NCI-H1105 (cell line): Measurements from ENCODE around the gene SYNPO.

ENCODE experiments used
- DNase-seq: peaks from one replicate; lab custom pipeline; 2025; lab: John Stamatoyannopoulos, UW

Gene SYNPO

DNA sequence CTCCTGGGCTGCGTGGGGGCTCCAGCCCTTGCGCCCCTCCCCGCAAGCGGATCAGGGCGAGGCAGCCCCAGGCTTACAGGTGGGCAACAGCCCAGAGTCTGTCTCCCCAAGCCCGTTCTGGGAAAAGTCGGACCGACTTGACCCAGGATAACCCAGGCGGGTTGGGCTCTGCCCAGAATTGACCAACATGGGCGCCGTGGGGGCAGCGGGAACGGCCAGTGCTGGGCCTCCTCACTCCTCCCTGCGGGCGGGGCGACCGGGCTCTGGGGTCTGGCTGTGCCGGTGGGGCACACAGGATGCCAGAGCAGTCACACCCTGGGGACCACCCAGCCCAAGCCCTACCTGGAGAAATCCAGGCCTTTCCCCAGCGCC, 15.3 kb upstream of the SYNPO start:
- no peak for DNase-seq

DNA sequence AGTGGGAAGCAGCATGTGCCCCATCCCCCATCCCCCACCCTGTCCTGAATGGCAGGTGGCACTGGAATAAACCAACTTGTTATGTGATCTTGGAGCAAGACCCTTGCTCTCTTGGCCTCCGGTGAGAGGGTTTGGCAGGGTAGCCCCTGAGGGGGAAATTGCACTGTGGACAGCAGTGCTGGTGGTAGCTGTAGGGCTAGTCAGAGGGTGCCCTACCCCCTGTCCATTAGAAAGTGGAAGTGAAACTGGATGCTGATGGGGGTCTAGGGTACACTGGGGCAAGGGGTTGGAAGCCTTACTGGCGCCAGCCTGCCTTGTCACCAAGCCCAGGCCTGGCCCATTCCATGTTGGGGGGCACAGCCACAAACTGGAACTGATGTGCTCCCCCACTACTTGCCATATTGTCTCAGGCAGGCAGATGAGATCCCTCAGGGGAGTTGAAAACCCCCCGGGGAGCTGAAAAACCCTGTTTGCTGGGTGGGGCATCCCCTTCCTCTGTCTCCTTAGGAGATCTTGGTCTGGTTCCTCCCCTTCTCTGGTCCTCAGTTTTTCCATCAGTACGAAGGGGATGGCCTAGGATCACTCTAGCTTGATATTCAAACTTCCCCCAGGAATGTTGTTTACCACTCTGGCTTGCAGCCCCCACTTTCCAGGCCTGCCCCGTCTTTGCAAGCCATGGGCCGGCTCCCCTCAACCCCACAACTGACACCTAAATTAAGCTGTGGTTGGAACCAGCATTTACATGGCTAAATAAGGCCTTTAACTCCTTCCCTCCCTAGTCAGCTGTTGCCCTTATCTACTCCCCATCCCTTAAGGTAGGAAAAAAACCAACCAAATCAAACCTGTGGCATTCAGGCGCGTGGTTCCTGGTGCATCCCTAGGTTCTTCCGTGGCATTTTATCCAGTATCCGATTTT, 14.4 kb upstream of the SYNPO start:
- DNase-seq: no peak

DNA sequence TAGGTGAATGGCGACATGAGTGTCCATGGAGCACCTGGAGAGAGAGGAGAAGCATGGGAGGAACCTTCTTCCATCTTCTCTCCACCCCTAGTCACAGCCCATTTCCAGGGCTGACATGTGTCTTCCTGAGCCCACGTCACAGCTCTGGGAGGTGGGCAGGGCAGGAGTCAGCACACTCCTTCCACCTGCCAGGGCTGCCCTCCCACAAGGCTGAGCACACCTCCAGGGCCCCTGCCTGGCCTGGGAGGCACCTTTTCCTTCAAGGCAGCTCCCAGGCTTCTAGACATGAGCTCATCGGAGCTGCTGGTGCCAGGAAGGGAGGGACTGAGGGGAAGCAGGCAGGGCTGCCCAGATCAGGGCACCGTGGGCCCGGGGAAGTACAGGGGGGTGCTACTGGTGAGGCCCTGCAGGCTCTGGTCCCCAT, 13.6 kb upstream of the SYNPO start:
- DNase-seq: no peak

DNA sequence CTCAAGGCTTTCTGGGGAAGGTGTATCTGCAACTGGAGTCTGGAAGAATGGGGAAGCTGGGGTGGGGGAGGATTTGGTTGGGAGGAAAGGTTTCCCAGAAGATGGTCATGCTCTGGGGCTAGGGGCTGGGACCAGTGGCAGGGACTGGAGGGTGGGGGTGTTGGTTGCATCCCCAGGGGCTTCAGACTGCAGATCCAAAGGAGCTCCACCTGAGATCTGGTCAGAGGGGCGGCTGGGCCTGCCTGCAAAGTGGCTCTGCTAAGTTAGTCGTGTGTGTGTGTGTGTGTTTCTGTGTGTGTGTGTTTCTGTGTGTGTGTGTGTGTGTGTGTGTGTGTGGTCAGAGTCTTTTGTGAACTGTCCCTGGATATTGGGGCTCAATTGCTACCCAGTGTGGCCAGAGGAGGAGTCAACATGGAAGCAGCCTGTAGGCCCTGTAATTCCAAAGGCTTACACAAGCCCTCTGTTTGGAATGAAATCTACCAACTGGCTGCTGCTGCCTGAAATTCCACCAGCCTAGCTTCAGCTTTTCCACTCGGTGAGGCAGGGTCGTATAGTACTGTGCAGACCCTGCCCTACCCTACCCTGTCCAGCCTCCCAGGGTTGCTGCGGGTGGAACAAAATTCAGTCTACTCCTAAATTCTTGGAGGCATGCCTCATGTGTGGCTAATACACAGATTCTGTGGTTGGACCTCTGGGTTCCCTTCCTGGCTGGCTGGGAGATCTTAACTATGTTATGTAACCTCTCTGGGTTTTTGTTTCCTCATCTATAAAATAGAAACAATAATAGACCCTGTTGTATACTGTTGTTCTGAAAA, 12.5 kb upstream of the SYNPO start:
- no peak for DNase-seq

DNA sequence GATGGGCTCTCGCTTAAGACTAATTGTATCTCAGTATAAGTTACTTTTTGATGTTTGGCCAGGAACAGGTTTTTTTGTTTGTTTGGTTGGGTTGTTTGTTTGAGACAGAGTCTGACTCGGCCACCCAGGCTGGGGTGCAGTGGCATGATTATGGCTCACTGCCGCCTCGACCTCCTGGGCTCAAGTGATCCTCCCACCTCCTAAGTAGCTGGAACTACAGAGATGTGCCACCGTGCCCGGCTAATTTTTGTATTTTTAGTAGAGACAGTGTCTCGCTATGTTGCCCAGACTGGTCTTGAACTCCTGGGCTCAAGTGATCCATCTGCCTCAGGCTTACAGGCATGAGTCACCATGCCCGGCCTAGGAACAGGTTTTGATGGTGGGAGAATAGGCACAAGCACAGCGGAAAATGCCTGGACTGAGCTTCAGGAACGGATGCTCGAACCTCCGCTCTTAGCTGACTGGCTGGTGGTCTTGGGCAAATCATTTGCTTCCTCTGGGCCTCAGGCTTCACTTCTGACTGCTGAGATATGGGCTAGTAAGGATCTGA, 11.4 kb upstream of the SYNPO start:
- DNase-seq: no peak

DNA sequence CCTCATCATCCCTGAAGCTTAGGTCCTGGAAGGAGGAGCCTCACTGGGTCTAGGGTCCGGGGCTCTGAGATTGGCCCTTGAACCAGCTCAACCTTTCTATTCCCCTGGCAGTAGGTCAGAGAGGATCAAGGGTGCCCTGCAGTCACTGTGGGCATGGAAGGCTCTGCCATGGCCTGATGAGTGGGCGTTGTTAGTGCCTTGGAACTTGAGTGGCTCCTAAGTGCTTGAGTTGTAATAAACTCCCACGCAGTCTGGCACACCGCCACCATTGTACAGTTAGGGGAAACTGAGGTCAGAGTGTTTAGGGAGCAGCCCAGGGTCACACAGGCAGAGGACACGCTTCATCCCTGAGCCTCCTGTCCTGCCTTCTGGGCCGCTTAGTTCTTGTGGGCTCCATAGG, 10.4 kb upstream of the SYNPO start:
- no peak for DNase-seq

DNA sequence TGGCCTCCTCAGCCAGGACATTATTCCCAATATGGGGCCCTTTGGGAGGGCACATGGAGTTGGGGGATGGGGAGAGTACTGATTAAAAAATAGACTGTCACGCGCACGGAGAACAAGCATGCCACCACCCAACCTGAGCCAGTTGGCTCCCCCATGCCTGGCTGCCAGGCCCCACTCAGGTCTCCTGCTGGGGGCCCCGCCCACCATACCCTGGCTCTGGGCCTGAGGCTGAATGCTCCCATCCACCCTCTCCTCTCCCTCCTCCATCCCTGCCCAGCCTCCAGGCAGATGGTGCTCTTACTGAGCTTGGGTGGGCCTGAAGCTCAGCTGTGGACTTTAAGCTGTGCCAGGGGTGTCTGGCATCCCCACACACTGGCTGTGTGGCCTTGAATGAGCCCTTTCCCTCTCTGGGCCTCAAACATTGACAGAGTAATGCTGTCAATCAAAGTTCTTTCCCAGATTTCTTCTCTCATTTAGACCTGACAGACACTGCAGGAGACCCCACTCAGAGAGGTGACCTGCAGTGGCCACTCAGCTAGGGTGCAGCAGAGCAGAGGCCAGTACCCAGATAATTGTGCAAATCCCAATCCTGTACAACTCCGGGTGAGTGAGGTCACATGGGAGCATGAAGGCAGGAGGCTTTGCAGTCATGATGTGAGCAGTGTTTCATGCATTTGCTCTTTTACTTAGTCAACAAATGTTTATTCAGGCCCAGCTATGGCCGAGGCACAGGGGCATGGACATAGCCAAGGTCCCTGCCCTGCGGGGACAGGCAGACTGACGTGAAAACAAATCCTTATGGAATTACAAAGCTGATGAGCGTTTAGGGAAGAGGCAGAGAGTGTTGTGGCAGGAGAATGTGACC, 9.8 kb upstream of the SYNPO start:
- DNase-seq: no peak

DNA sequence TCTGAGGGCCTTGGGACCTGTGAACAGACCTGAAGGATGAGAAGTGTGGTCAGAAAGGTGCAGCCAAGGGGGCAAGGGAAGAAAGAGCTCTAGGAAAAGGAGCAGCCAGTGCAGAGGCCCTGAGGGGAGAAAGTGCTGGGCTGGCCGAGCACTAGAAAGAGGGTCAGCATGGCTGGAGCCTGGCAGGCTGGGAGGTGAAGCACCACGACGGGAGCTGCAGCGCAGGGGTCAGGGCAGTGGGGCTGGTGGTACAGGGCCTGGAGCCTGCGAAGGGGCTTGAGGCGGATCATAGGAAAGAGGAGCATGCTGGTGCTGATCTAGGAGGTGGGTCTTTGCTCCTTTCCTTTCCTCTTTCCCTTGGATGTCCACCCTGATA, 9.1 kb upstream of the SYNPO start:
- no peak for DNase-seq

DNA sequence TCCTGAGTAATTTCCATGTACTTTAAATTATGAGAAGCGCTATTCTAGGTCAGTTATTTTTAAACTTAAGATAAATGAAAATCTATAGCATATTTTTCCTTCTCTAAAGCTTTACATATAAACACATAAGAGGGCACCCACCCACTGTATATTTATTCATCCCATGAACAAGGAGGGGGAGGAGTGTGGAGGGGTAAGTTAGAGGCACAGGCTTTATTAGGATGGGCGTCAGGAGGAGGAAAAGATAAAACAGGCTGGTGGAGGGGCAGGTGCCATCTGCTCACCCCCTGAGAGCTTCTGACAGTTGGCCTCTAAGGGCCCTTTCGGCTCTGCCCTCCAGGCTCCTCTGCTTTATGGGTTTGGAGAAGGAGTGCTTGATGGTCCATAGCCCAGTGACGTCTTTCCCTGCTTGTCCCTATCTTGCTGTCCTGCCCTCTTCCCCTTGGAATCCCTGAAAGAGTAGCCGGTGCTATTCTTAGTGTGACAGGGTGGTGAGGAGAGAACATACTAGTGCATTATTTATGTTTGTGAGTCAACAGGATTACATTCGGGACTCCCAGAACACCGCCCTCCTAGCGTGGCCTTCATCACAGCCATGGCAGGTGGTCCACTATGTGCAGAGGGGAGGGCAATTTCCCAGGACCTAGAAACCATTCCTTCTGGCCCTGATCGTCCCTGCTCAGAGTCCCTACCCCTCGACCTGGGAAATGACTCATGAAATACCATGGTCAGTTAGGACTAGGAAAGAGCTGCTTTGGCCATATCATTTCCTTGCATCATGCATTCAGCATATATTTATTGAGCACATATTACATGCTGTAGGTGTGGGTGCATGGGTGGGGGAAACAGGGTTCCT, 7.9 kb upstream of the SYNPO start:
- no peak for DNase-seq

DNA sequence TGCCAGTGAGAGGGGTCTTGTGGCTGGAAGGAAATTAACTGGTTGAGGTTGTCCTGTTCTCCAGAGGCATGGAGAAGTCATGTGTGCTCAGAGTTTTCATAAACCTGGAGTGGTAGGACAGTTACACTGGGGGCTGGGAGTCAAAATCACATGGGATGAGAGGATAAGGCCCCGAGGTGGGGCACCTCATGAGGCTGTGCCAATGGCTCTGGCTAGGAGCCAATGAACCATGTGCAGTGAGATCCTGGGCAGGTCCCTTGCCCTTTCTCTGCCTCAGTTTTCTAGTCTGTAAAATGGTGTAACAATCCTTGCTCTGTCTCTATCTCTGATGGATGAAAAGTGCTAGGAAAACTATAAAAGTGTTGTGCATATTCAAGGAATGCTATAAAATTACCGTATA, 7.0 kb upstream of the SYNPO start:
- DNase-seq: no peak

DNA sequence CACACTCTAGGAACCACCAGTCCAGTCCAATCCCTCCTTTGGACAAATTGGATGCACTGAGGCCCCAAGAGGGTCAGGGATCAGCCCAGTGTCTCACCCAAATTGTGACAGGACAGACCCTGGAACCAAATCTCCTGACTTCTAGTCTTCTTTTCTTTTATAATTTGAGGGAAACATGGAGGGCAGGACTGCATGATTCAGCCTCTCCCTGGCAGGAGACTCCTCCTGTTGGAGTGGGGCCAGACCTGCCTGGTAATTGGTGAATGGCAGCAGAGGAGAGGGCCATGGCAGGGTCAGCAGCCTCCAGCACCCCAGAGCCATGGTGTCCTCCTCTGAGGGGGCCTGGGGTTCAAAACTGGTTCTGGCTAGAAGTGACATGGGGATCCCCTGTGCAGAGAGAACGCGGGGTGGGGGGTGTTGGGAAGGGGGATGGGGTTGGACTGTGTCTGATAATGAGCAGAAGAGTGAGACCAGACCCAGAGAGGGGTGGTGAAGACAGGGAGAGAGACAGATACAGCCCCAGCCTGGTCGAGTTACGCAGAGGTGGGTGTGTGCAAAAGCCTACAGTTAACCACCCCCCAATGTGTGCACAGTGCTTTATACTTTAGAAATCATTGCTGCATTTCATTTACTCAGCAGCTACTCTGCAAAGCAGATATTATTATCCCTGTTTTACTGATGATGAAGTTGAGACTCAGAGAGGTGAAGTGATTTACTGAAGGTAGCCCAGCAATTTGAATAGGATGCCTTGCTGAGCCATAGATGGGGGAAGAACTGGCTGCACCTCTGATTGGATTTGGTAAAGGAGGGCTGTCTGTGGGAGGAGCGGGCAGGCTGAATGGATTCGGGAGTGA, 3.8 kb upstream of the SYNPO start:
- no peak for DNase-seq

DNA sequence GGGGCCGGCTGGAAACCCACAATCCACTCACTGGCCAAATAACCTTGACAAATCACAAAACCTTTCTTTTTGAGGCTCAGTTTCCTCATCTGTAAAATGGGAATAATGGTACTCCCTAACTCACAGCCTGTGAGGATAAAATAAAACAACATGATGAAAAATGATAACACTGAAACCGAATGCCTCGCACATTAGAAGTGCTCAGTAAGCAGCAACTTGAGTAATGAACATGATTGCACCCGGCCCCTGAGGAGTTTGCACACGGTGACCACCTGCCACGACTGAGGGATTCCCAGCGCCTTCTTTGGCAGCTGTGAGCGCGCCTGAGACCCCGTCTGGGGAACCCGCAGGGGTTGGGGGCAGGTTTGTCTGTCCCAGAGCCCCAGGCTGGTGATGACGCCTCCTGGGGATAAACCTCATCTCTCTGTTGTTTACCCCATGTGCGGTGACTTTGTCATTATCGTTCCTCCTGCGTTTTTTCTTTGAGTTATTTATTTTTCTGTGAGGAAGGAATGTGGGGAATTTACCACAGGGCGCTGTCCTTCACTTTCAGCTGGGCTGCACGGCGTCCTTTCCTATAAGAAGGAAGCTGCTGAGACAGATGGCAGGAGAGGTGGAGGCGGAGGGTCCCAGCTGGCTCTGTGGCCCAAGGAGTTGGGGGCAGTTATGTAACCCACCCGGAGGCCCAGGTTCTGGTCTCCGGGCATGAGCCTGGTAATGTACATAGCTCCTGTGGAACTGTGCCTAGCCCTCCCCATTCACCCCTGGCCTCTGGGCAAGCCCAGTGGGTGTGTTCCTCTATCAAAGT, 3.0 kb upstream of the SYNPO start:
- DNase-seq: no peak

DNA sequence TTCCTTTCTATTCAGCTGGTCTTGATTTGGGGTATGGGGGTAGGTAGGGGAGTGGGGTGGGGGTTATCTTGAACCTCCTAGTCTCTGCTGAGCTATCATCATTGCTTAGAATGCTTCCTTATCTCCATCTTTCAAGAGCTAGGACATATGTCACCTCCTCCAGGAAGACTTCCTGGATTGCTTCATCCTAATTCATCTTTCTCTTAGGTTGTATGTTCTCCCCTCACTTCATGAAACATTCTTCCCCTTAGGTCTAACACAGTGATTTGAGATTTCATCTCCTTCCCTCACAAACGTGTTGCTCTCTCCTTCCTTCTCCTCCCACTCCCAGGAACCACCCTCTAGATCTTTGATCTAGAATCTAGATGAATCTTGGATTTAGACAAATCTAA, 2.4 kb upstream of the SYNPO start:
- no peak for DNase-seq

DNA sequence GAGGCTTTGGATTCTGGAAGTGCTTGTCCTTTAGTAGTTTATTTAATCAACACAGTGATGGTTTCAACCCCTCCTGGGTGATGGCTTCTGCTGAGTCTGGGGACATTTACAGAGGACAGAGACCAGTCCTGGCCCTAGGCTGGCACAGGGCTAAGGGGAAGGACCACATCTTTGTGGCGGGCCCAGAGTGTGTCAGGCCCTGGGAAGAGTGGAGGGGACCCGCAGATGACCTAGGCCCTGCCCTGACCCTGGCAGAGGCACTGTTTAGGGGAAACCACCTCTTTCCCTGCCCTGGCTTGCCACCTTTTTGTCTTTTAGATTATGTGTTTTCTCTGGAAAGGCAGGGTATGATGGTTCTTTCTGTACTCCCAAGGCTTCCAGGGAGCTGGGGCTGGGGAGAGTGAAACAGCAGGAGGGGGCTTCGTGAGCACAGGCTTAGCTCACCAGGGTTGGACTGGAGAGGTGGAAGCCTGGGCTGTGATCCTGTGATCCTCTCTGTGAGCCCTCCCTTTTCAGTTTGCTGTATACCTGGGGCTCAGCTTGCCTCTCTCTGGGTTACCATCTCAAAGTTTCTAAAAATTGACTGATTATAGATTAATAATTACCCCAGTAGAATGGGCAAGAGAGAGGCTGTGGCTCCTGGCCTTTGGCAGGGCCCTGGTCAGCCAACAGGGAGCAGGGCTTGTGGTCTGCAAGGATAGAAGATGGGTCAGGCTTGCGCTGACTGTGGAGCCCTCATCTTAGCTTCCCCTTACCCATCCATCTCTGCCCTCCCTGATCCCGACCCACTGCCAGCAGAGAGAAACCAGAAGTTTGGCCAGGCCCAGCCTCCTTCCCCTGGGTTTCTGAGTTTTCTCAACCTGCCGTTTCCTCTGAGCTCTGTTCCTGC, 1.7 kb upstream of the SYNPO start:
- DNase-seq: no peak

DNA sequence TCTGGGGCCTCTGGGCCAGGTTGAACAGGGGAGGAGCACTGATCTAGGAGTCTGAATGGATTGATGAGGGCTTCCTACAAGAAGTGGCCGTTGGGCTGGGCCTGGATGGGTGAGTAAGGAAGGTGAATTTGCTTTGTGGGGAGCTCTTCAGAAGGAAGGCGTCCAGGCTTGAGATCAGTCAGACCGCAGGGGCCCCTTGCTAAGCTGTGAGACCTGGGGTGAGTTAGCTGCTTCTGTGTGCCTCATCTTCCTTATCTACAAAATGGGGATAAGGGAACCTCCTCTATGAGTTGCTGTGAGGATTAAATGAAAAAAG, 1.1 kb upstream of the SYNPO start:
- DNase-seq: no peak

DNA sequence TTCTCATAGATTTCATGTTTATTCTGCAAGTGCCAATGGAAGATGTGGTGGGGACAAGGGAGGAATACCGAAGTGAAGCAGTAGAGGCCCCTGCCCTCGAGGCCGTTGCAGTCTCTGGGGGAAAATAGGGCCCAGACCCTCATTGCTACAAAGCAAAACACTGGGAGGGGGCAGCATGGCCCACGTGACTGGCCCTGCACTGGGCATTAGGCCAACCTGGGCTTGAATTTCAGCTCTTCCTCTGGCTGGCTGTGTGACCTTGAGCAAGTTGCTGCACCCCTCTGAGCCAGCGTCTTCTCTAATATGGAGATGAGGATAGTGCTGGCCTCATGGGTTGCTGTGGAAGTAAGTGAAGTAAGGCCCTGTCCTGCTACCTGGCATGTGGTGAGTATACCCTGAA, 709 bp upstream of the SYNPO start:
- DNase-seq: no peak

DNA sequence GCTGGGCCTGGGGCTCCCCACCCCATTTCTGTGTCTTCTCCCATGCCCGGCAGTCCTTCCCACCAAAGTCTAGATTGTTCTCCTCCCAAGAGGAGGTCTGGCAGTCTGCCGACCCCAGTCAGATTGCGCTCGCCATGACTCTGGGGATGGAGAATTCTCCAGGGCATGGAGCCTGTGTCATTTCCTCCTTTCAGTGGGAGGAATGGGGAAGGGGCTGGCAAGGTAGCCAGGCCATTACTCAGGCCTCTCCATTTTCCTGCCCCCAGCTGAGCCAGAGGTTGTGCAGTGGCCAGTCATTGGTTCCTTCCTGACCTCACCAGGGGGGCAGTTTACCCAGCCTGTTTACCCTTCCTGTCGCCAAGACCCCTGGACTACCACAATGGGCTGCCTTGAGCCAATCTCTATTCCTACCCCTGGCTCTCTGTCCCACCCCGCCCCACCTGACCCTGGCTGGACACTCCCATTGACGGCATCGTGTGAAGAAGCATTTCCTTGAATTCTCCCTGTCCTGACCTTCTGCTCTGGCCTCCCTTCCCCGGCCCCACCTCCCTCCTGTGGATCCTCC, 628 bp downstream of the SYNPO start:
- no peak for DNase-seq
